Glomerular visceral epithelial cell (primary cell): ENCODE measurements around the gene TMOD2.

Experiments used
- DNase-seq: peaks from one replicate; pipeline ENCODE4 v3.0.0-alpha.2; 2016; ENCODE audit errors: extremely low spot score

The TMOD2 gene

DNA sequence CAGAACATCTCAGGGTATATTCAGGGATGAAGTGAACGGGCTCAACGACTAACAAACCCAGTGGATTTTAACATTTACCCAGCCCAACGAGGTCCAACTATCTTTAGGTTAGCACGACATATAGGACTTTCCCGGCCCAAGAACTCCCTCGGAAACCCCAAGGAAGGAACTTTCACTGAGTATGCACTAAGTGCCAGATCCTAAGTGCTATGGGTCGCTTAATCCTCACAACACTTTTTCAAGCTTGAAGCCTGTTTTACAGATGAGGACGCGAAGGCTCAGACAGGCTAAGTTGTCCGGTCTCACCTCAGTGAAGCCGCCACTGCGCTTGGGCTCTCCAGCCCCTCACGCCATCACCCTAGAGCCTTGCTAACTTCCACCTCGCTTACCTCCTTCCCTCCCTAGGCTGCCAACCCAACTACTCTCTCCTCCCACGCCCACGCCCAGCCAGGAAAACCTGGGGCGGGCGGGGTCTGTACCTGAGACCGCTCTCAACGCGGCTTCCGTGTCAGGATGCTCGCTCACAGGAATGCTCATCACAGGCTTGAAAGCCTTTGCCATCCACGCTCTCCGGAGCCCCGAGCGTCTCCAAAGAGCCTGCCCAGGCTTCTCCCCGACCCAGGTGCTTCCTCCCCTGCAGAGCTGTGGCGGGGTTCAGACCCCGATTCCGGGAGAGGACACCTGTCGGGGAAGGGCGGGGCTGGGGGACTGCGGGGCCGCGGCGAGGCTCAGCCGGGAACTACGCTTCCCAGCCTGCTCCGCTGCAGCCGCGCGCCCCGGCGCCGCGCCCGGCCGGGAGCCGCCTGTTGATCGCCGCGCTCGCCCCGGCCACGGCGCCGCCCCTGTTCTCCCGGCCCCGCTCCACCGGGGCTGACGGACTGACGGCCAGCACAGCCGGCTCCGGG is at the start of gene TMOD2:
TSS of gene TMOD2 (plus strand) at position 806 of the 905 bp plus-strand sequence. CDS start 14,845 bp downstream, outside the sequence.
- no peak for DNase-seq

DNA sequence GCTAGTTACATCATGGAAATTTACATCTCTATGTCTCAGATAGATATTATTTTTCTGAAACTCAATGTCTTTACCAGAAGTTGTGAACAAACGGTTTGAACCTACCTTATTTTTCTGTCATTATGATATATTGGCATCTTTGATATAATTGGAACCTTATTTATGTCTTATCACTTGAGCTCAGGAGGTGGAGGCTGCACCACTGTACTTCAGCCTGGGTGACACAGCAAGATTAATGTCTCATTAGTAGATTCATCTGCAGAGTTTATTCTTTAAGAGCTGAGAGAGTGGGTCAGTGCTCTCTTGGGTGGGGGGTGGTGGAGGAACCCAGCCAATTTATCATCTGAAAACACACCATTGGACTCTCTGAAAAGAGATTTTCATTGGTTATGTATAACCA is 48.7 kb upstream of the TMOD2 start:
- DNase-seq = no peak

DNA sequence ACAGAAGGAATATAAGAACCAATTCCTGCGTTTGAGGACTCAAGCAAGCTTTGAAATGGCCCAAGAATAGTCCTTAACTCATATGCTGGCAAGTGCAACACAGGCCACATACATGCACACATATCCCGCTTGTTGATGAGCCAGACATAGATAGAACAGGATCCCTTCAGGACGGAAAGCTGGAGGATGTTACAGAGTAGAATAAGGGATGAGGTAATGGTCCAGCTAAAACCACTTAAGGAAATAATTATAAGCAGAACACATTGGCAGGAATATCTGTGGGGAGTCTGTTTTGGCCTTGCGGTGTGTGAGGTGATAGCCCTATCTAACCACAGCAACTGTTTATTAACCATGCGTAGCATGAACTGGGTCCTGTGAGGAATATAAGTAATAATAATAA is 45.1 kb upstream of the TMOD2 start:
- peak; percentile 63 for DNase-seq

DNA sequence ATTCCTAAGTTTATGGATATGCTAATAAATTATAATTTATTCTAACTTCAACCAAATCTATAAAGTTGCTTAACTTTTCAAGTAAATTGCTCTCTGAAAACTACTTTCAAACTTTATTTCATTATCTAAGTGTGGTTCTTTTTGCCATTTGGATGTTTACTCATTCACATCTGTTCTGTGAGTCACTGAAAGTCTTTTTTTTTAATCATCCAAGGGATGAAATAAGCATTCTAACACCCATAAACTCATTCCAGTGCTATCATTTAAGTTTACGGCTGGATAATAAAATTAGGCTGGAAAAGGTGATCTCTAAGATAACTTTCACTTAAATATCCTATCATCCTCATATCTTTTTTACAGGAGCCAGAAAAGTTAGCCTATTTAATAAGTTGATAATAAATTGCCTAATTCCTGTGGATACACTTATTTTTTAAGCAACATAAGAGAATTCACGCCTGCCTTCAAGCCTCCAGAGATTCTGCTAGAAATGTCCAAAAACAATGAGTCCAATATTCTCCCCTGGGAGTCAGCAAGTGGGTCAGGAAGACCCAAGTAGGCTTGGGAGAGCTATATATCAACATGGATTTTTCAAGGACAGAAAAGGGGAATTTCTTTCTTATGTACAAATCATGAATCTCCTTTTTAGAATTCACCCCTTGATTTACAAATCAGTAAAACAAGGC is 44.3 kb upstream of the TMOD2 start:
- DNase-seq = no peak

DNA sequence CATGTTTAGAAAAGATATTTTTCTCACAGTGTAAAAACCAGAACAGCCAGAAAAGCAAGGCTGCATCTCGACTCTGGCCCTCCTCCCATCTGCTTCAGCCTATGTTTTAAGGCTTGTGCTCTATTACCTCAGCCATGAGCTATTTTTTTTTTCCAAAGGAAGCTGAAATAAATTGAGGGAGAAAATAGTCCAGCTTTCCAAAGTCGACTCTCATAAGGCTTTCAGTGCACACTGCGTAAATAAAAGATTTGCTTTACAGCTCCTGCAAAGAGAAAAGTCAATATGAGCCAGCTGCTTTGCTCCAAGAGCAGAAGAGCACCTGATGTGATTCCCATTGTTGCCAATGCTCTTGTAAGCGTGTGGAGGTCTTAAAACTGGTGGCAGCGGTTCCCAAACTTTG is 43.4 kb upstream of the TMOD2 start:
- DNase-seq = no peak

DNA sequence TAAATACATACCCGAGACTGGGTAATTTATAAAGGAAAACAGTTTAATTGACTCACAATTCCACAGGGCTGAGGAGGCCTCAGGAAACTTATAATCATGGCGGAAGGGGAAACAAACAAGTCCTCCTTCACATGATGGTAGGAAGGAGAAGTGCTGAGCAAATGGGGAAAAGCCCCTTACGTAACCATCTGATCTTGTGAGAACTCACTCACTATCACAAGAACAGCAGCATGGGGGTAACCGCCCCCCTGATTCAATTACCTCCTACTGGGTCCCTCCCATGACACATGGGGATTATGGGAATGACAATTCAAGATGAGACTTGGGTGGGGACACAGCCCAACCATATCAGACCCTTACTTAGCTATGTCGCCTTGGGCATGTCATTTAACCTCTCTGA is 42.4 kb upstream of the TMOD2 start:
- no peak for DNase-seq

DNA sequence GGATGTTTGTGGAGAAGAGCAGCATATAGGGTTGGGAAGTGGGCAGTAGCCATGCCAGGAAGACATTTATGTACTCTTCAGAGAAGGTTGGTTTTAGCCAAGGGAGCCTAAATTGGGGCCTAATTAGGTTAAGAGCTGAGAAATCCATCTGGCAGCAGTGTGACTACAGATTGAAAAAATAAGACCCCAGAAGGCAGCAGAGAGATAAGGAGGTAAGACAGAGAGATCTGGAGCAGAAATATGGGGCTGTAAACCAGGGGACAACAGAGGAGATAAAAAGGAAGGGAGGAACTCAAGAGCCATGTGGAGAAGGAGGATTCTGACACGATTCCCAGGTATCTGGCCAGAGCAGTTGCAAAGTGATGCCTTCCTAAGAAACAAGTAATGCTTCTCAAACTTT is 37.2 kb upstream of the TMOD2 start:
- DNase-seq = no peak

DNA sequence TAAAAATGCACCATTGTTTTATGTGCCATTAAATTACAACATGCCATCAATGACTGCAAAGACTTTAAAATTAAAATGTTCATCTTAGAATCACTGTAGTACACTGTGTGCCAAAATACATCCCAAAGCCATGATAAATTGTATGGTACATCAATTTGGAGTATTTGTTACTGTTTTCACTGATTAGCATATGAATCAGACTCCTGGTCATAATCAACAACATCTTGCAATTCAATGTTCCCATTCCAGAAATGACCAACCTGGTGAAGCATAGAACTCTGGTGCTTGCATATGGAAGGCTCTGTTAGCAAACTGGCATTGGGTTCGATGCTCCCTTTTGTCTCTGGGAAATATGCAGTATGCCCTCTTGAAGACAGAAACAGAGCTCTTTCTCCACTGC is 36.5 kb upstream of the TMOD2 start:
- no peak for DNase-seq

DNA sequence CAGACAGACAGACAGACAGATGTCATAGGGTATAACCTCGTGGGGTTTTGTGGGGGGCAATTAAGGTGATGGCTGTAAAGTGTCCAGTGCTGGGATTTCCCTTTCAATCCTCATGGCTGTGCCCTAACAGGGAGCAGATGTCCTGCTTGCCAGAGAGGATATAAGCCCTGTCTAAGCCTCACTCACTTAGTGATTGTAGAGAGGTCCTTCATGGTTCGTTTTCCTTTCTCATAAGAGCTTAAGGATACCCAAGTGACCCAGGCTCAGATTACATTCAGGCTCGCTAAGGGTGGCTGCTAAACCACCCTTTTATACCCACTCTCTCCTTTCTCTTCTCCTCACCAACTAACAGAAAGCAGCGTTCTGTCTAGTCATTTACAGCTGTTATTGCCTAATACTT is 33.2 kb upstream of the TMOD2 start:
- DNase-seq = no peak

DNA sequence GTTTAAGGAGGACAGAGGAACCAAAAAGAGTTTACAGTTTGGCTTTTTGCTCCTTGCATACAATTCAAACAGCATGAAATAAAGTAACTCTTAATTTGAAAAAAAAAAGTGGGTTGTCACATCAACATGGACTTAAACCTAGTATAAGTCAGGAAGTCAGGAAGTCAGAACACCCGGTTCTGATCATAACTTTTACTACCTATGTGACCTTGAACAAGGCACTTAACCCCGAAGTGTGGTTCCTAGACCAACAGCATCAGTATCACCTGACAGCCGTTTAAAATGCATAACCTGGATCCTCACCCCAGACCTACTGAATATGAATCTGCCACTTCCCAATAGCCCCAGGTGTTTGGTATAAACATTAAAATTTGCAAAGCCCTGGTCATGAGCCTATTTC is 32.7 kb upstream of the TMOD2 start:
- DNase-seq = no peak

DNA sequence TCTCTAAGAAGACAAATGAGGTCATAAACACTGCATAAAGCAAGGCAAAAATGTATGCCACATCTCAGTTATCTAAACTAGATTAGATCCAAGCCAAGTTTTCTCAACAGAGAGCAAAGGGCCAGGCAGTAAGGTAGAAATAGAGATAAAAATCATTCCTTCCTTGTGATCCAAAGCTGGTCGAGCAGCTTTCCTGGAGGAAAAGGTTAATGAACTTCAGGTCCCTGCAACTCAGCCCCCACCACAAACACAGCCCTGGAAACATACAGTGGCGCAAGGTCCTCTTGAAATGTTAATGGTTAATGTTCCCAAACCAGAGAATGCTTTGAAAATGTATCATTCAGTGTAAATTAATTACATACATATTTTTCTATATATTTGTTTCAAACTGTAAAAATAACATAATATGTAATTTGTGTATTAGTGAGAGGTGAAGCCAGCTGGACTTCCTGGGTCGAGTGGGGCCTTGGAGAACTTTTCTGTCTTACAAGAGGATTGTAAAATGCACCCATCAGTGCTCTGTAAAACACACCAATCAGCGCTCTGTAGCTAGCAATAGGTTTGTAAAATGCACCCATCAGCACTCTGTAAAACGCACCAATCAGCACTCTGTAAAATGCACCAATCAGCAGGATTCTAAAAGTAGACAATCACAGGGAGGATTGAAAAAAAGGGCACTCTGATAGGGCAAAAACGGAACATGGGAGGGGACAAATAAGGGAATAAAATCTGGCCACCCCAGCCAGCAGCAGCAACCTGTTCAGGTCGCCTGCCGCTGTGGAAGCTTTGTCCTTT is 31.0 kb upstream of the TMOD2 start:
- no peak for DNase-seq

DNA sequence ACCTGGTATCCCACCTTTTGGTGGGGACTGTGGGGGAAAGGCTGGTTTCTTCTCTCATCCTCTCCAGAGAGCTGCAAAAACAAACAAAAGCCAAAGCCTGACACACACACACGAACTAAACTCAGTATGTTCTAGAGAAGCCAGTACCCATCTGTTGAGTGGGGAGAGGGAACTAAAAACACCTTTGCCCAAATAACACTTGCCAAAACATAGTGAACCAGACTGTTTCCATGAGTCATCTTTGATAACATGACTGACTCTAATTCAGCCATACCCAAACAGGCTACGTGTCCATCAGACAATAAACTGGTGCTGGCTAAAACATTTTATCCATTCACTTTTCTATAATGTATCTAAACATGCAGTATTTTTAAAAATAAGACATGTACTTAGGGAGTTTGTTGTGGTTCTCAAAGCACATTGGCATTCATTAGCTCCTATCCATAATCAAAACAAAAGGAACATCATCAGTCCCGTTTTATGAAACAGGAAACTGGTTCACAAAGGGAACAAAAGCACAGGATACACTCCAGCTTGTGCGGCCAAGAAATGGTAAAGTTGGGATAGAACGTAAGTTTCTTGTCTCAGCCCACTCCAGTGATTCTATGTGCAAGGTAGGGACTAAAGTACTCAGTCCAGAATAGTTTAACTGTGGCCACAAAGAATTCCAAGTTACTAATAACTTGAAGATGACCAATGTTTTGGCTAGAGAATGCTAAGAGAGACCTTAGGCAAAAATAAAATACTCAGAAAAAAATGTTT is 30.0 kb upstream of the TMOD2 start:
- no peak for DNase-seq

DNA sequence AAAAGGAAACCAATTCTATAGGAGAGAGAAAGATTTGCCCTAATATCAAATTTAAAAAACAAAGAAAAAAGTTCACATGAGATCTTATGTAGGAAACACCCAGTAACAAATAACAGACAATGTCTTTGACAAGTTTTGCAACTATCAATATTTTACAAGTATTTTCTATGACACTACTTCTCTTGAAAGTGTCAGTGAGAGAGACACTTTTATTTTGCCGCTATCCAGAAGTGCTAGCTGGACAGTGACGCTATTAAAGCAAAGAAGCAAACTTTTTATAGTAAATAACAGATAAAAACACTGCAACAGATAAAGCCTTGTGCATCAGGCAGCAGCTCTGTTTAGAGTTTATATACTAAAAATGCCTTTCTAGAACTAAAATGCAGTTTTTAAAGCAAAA is 27.2 kb upstream of the TMOD2 start:
- no peak for DNase-seq

DNA sequence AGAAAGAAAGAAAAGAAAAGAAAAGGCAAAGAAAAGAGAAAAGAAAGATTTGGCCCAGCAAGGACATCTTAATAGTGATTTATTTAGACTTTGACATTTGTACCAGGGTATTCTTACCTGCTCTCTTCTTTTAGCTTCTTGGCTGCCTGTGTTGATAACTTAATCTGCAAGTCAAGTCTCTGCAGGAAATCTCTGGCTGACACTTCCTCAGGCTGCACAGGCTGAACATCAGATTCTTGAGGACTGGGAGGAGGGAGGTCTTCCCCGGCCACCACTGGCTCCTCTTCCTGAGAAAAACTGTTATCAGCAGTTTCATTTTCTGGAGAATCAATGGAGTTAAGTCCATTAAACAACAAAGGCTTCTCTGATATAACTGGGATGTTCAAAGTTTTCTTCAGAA is 26.7 kb upstream of the TMOD2 start:
- DNase-seq = no peak

DNA sequence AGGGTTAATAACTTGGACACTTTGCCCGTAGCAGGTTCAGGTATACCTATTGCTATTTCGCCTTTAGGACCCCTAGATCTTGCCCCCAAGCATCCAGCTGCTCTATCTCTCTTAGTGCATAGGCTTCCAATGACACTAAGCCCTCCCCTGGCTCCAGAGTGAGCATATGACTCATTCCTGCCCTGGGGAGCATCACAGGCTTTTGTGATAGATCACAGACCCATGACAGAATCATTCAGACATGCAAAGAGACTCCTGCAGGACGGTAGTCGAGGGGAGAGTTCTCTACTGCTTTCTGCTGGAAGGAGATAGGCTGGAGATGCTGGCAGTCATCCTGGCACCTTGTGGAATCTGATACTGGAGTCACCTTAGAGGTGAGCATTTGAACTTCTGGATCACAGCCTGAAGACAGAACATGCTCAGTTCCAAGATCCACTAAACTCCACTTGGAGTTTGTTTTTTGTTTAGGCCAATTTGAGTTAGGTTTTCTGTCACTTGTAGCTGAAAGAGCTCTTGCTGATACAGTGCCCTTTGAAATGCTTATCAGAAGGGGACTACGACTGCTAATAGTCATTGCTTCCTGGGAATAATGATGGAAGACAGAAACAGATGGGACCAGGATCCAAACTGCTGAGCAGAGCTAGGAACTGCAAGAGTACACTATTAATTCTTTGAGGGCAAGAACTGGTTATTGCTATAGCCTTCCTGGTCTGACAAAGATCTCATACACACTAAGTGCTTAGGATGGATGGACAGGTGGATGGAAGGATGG is 24.9 kb upstream of the TMOD2 start:
- peak; percentile 83 for DNase-seq

DNA sequence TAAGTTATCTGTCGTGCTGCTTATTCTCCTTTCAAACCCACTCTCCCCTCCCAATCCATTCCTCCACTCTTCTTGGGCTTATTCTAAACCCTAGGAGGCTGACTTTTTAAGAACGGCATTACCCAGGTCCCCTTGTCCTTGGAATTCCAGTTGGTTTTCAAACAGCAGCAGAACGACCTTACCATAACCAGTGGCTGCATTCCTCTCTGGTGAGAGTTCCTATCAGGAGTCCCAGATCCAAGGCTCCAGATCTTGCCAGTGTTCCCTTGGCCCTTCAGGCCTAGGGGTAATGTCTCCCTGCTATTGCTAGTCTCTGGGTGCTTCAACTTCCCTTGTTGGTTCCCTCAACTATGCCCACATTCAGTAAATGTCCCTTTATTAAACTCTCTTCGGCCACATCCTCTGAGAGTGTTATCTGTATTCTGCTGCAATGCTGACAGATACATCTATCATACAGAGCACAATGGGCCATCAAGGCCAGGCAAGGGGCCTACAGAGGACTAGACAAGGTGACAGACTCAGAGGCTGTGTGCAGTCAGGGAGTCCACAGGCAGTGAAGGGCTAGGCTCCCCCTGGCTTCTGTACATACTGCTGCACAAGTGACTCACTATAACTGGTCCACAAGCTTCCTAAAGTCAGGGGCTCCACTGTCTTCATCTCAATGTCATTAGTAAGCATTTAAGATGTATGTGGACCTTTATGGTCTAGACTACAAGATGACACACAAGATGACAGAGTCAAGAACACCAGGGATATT is 24.1 kb upstream of the TMOD2 start:
- no peak for DNase-seq

DNA sequence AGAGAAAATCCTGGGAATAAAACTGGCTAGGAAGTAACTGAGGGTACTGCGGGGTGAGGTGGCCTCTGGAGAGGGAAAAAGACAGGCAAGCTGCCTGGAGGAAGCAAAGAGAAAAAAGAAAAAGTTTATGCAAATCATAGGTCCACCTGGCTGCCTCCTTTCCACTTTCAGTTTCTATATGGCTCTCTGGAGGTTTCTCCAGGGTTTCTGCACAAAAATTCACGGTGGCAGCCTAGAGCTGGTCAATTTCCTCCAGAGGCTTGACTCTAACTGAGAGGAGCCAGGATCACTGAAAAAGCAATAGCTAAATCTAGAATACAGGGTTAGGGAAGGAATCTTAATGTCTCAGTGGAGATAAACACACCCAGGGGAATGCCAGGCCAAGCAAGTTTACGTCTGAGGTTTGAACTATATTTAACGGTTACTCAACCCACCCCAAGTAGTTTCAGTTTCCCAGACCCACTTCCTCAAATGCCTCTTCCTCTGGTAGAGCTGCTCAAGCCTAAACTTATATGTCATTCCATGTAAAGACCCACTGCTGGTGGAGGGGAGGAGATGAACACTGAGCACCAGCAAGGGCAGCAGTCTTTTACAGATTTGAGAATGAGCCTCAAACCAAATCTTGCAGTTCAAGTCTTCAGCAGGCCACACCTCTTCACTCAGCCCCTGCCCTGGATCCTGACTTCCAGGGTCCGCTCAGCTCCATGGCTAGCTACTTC is 19.7 kb upstream of the TMOD2 start:
- peak; percentile 56 for DNase-seq

DNA sequence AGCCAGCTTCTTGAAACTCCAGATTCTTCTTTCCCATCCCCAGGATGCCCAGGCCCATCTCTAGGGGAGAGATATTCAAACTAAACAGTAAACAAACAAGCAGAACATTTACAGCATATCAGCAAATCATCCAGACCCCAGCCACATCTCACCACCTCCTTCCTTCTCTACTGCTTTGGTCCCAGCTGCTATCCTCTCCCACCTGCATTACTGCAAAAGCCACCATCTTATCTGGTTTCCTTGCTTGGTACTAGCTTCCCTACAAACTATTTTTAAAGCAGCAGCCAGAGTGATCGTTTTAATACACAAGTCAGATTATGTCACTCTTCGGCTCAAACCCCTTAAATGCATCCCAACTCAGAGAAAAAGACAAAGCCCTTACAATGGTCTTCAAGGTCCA is 18.8 kb upstream of the TMOD2 start:
- DNase-seq = no peak

DNA sequence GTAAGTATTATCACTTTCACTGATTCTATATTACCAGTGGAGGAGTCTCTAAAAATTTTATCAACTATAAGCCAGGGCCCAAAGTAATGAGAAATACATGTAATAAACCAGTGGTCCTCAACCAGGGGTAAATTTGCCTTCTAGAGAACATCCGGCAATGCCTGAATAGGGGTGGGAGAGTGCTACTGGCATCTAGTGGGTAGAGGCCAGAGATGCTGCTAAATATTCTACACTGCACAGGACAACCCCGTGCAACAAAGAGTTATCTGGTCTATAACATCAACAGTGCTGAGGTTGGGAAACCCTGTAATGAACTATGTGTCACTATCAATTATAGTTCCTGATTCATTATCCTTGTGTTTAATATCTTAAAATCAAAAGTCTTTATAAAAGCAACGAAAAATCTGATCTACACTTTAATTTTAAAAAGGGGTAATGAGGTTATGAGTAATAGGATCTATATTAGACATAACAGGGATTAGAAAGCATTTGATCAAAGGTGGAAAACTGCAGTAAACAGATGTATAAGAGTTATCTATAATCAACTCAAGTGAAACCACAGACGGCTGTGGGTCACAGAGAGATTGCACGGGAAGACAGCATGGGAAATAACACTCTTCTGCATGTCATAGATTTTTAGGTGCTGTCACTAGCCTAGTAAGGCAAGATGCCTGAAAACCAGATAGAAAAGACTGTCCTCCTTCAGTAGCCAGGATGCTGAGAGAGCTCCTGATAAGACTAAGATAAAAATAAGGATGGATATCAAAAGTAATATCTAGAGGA is 16.0 kb upstream of the TMOD2 start:
- DNase-seq = no peak
